ENCODE measurements around the gene HJURP.

DNA sequence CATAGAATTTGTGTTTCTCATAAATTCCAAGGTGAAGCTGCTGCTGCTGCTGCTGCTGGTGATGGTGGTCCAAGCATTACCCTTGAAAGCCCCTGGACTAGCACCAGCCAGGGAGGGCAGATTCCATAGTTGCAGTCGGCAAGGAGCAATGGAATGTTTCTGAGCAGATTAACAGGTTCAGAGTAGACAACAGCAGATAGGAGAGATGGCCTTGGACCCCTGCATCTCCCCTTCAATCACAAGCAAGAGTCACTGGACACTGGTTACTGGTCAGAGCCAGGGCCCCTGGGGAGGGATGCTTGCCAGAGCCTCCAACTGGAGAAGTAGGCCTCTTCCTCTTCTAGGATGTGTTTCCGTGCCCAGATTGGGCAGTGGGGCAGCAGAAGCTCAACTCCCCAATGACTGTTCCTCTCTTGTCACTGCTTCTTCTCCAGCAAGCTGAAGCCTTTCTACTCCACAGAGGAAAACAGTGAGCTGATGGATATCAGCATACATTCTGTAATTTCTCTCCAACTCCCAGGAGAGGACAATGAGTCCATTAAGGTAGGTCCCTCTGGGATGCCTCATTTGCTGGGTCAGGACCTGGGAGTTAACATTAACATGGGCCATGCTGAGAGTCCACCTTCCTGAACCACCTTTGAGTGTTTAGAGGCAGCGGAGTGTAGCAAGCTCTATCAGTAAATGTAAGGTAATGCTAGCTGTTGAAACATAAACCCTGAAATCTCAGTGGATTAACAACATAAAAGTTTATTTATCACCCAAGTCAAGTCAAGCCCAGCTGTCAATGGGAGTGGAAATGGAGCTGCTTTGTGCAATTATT is 40.9 kb downstream of the HJURP start:
- no peak for TF ChIP-seq EZH2 (IDR thresholded peaks at IDR 0.05; ENCODE audit: low read depth)
- TF ChIP-seq, protein P1, sequence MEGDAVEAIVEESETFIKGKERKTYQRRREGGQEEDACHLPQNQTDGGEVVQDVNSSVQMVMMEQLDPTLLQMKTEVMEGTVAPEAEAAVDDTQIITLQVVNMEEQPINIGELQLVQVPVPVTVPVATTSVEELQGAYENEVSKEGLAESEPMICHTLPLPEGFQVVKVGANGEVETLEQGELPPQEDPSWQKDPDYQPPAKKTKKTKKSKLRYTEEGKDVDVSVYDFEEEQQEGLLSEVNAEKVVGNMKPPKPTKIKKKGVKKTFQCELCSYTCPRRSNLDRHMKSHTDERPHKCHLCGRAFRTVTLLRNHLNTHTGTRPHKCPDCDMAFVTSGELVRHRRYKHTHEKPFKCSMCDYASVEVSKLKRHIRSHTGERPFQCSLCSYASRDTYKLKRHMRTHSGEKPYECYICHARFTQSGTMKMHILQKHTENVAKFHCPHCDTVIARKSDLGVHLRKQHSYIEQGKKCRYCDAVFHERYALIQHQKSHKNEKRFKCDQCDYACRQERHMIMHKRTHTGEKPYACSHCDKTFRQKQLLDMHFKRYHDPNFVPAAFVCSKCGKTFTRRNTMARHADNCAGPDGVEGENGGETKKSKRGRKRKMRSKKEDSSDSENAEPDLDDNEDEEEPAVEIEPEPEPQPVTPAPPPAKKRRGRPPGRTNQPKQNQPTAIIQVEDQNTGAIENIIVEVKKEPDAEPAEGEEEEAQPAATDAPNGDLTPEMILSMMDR (conservative IDR thresholded peaks at IDR 0.05): no peak

Measured in PC-9 (cell line).